OCI-LY3 (cell line): Measurements from ENCODE around the gene AHDC1.

Experiments used
- CTCF ChIP-seq: fragments of 200-600, 300-600 bp; sonication (generic); IDR thresholded peaks from 2 replicates; pipeline ENCODE4 v1.5.1; 2014; ENCODE audit warnings: antibody characterized with exemption, low read length, low read depth
- EZH2phosphoT487 ChIP-seq: fragments of 200-600 bp; shearing (Covaris generic); IDR thresholded peaks from 2 replicates; pipeline ENCODE4 v1.6.1; 2018; ENCODE audit warnings: antibody characterized with exemption, mixed run types, low read depth

GRCh38 chr1:27562534-27563340, 41.2 kb downstream of the AHDC1 start:
- TF ChIP-seq CTCF: no peak
- TF ChIP-seq EZH2phosphoT487: no peak
